Mononuclear cell (primary cell): ENCODE data around the gene SPART. TPM values are rescaled to one million over a fixed set of nuclear protein-coding genes. Genes with fewer than 3 reads are reported as not detected.

Experiments
- H3K27me3 ChIP-seq: 2 replicates; pipeline ENCODE4 v1.6.0; 2011; ENCODE audit warnings: low read length, control low read depth; ENCODE audit not compliant: insufficient read depth
- H3K4me1 ChIP-seq: 2 replicates; pipeline ENCODE4 v1.5.1; 2011; ENCODE audit warnings: mild to moderate bottlenecking, low read length, control low read depth; ENCODE audit not compliant: insufficient read depth
- H3K4me3 ChIP-seq: 2 replicates; pipeline ENCODE4 v1.5.1; 2011; ENCODE audit warnings: mild to moderate bottlenecking, low read length, moderate library complexity
- H3K9me3 ChIP-seq: 2 replicates; pipeline ENCODE4 v1.5.1; 2011; ENCODE audit warnings: low read depth, mild to moderate bottlenecking, control low read depth, low read length
- total RNA-seq: library from RNA; depleted of rRNA; stranded (reverse); fragments of >200 nt; gene quantifications from one replicate; pipeline ENCODE4 v1.2.3, GENCODE V29; 2012

Gene SPART, protein sequence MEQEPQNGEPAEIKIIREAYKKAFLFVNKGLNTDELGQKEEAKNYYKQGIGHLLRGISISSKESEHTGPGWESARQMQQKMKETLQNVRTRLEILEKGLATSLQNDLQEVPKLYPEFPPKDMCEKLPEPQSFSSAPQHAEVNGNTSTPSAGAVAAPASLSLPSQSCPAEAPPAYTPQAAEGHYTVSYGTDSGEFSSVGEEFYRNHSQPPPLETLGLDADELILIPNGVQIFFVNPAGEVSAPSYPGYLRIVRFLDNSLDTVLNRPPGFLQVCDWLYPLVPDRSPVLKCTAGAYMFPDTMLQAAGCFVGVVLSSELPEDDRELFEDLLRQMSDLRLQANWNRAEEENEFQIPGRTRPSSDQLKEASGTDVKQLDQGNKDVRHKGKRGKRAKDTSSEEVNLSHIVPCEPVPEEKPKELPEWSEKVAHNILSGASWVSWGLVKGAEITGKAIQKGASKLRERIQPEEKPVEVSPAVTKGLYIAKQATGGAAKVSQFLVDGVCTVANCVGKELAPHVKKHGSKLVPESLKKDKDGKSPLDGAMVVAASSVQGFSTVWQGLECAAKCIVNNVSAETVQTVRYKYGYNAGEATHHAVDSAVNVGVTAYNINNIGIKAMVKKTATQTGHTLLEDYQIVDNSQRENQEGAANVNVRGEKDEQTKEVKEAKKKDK
- total RNA-seq, result 30.6 TPM

DNA sequence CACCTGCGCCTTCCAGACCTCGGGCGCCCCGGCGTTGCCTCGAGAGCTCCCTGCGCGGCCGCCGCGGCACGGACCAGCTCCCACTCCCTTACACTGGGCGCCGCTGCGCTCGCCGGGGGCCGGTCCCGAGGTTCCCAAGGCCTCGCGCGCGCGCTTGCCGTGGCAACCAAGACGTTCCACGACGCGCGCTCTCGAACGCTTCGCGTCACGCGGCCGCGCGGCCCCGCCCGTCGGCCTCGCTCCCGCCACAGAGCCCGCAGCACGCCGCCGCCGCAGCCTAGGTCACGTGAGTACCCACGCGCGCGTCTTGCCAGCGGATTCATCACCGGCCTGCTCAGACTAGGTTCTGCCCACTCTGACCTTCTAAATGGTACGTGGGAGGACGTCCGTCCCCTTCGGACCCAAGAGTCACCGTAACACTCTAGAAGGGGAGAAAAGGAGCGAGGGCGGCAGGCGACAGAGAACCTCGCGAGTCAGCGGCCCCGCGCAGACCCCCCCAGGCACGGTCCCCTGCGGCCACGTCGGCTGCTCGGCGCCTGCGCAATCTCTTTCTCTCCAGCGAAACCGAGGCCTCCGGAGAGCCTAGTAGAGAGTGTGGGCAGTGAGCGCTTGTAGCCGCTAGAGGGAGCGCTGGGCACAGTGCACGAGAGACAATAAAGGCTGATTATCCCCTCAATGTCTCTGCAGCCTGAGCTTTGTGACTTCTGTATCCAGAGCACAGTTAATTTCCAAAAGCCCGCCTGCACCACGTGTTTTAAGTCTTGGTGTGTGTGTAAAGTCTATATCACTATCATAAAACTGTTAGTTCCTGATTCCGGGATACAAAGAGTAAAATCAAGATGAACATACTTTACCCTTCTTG is at the start of gene SPART:
Gene SPART (minus strand): TSS at position 173 of the 862 bp plus-strand sequence. CDS start 10,564 bp downstream, outside the sequence.
- H3K4me1 ChIP-seq, result peaks cover 27% of the 10 kb centered on the region

DNA sequence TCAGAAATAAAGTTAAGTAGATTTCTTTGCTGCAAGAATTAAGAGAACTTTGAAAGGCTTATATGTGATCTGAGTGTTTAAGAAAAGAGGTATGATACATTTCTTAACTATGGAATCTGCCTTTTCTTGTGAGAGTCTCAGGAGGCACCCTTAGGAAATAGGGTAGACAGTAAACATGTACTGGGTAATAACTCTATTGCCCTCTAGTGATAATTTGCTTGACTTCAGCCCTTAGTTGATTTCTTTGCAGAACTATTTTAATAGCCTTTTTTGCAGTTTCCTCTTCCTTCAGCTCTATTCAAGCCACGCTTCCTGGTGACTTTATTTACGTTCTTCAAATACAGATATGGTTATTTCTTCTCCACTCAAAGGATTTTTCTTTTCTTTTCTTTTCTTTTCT is 49.1 kb upstream of the SPART start:
- Histone ChIP-seq H3K4me3 (no peak overlapping the region), H3K27me3 (no peaks in the 10 kb centered on the region), H3K4me1 (no peaks in the 10 kb centered on the region), H3K9me3 (no peaks in the 10 kb centered on the region)

More for the DNA sequence above, at the start of gene SPART:
- Histone ChIP-seq H3K9me3 (no peaks in the 10 kb centered on the region), H3K27me3 (no peaks in the 10 kb centered on the region), H3K4me3 (peak within 1 kb of the TSS; percentile 74)

DNA sequence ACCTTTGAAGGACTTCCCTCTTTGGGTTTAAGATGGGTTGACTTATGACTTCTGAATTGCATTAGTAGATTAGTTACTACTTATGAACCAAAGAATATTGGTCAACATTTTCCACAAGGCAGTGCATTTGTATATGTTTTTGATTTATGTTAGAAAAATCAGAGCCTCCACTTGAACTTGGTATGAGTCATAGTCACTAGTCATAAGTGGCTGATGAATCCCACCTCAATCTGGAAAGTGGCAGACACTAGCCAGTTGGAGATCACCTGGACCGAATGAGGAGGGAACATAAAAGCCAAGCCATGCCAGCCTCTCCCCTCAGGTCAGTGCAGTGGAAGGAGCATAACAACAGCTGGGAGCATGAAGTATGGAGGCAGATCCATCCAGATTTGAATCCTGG is 39.3 kb upstream of the SPART start:
- Histone ChIP-seq H3K27me3 (no peaks in the 10 kb centered on the region), H3K9me3 (no peaks in the 10 kb centered on the region), H3K4me1 (no peaks in the 10 kb centered on the region), H3K4me3 (no peak overlapping the region)

DNA sequence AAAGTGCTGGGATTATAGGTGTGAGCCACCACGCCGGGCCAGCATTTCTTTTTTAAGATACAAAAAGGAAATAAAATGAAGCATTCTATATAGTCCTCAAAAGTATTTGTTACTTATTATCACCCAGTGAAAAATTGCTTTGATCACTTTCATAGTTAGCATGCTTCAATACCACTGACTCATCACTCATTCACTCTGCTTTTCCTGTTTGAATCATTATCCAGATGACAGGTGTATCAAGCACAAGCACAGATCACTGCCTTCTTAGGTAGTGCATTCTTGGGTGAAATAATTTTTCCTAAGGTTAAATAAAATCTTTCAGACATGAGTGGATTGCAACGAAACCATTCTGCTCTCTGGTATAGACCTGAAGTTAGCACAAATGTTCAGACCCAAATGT is 35.8 kb upstream of the SPART start:
- Histone ChIP-seq H3K4me3 (no peak overlapping the region), H3K4me1 (no peaks in the 10 kb centered on the region), H3K9me3 (no peaks in the 10 kb centered on the region), H3K27me3 (no peaks in the 10 kb centered on the region)

DNA sequence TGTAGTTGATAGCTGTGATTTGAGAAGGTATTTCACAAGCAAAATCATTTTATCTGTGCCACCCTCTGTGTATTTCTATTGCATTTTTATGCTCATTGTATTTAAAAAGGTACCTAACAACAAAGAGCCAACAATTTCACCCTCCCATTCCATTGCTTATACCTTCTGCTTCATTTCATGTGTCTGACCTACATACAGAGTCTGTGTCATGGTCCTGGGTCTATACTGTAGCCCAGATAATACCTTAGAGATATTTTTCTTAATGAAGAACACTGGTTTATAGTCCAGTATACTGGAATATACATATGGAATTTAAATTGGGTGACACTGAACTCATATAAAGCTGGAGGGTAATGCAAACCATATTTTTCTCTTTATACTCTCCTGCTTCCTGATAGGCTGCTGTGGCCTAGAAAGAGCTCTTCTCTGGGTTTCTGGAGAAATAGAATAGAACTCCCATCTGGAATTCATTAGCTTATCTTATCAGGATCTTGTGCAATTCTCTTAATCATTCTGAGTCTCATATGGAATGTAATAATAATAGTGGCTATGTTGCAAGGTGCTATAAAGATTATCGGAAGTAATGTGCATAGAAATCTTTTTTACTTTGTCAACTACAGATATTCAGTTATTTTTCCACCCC is 31.8 kb upstream of the SPART start:
- Histone ChIP-seq H3K9me3 (no peaks in the 10 kb centered on the region), H3K4me1 (no peaks in the 10 kb centered on the region), H3K4me3 (no peak overlapping the region)

DNA sequence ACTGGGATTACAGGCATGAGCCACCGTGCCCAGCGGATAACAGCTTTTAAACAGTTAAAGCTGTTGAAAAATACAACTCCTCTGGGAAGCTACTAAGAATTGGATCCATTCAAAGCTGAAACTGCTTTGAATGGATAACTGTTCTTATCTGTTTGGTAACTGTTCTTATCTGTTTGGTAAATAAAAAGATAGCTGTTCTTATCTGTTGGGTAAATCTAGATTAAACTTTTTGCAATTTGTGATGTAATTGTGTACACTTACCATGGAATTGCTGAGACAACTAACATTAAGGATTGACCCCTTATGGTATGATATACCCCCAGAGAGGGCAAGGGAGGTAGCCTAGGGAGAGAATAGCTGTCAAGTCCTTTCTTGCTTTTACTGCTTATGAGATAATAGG is 27.9 kb upstream of the SPART start:
- Histone ChIP-seq H3K9me3 (no peaks in the 10 kb centered on the region), H3K27me3 (no peaks in the 10 kb centered on the region), H3K4me3 (no peak overlapping the region), H3K4me1 (no peaks in the 10 kb centered on the region)

More for the DNA sequence above, 31.8 kb upstream of the SPART start:
- no peaks in the 10 kb centered on the region for H3K27me3 ChIP-seq

DNA sequence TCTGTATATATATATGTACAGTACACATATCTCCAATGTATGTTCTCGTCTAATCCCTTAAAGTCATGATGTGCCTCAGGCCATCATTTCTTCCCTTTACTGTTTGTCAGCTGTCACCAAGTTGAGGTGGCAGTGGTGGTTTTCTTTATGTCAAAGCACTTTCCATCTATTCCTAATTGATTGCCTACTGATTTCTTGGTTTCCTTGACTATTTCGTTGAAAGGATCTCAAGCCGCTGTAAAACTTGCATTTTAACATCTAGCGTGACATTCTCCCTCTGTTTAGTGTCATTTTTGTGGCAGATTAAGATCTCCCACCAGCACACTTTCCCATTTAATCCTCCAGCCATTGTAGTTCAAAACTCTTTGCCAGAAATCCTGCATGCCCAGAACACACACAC is 25.0 kb upstream of the SPART start:
- no peaks in the 10 kb centered on the region for H3K27me3 ChIP-seq
- no peaks in the 10 kb centered on the region for H3K4me1 ChIP-seq
- no peaks in the 10 kb centered on the region for H3K9me3 ChIP-seq
- no peak overlapping the region for H3K4me3 ChIP-seq

DNA sequence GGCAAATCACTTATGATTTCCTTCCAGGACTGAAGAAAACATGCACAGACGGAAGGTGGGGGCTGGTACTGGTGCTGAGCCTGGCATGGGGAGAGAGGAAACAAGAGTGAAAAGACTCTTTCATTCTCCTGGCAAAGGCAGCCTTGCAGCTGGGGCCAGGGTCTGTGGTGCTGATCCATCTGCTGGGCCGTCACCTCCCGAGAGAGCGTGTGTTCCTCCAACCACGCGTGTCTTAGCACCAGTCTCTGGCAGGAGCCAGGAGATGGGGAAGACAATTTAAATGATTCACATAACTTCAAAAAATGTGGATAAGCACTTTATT is 23.9 kb upstream of the SPART start:
- no peaks in the 10 kb centered on the region for H3K27me3 ChIP-seq
- no peaks in the 10 kb centered on the region for H3K4me1 ChIP-seq
- H3K9me3 ChIP-seq, result no peaks in the 10 kb centered on the region
- H3K4me3 ChIP-seq, result no peak overlapping the region

DNA sequence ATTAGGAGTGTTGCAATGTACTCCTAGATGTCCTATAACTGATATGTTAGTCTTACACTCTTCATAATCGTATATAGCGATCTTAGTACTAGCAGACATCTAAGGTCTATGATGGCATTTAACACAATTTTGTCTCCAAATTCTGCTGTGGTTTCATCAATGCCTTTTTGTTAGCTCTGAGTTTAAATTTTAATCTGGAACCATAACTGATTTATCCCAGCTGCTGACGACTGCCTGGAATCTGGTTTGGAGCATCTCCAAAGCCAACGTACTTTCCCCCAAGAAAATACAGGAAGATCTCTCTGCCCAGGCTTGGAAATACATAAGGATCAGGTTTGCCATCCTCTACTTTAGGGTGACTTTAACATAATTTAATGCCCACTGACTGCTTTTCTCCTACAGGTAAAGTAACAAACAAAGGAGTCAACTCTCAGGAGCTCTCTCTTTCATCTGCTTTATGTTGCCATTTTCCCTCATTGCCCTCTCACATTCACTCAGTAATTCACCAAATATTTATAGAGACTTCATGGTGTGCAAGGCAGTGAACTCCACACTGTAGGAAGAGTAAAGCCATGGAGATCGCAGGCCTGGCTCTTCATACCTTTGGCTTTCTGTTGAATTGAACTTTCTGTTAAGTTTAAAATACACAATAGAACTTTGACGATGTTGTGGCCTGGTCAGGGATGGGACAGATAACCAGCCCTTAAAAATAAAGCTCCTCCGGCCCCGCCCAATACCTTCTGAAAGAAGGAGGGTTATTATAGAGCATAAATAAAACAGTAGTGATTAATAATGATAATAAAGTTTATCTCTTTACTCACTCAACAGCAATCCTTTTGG is 23.3 kb upstream of the SPART start:
- no peak overlapping the region for H3K4me3 ChIP-seq

DNA sequence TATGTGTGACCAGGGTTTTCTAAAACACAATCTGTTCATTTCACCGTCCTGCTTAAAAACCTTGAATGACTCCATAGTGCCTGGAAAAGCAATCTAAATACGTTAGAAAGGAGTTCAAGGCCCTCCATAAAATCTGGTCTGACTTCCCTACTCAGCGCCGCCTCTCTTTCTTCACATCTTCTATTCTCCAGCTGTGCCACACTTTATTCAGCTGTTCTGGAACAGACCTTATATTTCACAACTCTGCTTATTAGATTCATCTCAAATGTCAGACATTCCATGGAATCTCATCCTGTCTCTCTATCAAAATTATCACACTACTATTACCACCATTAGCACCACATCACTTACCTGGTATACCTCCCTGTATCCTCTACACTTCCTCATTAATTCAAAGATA is 19.8 kb upstream of the SPART start:
- no peaks in the 10 kb centered on the region for H3K27me3 ChIP-seq
- H3K4me1 ChIP-seq, result no peaks in the 10 kb centered on the region
- H3K4me3 ChIP-seq, result no peak overlapping the region
- no peaks in the 10 kb centered on the region for H3K9me3 ChIP-seq

More for the DNA sequence above, 23.3 kb upstream of the SPART start:
- Histone ChIP-seq H3K9me3 (no peaks in the 10 kb centered on the region), H3K4me1 (no peaks in the 10 kb centered on the region), H3K27me3 (no peaks in the 10 kb centered on the region)

DNA sequence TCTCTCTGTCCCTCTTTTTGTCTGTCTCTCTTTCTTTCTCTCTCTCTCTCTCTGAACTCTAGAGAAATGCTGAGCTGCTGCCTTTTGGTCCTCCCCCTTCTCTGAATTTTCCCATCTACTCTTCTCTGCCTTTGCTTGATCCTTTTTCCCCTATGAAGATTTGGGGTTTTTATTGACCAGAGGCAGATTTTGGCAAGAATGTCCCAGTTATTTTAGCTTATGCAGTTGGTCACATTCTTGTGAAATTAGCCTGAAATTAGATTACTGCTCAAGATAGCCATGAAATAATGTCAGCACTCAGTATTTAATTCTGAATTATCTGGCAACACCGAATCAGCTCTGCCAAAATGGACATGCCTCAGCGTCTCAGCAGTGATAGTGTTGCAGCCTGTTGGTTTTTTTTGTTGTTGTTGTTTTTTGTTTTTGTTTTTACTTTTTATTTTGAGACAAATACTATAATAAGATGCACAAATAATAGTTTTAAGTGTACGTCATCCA is 17.2 kb upstream of the SPART start:
- H3K27me3 ChIP-seq, result no peaks in the 10 kb centered on the region
- H3K4me3 ChIP-seq, result no peak overlapping the region
- H3K4me1 ChIP-seq, result no peaks in the 10 kb centered on the region

DNA sequence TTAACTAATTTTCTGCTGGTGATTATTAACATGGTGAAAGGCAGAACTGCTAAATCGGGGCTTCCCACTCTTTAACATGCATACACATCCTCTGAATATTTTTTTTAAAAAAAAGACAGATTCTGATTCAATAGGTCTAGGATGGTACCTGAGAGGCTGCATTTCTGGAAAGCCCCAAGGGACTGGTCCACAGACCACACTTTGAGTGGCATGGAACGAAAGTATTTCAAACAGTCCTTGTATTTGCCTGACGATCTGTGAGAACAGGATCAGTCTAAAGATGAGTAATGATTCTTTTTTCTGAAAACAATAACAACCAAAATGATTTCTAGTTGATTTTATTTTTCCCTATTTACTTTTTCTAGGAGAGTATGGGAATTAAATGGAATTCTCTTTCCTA is 16.7 kb upstream of the SPART start:
- no peaks in the 10 kb centered on the region for H3K9me3 ChIP-seq
- no peaks in the 10 kb centered on the region for H3K27me3 ChIP-seq
- H3K4me1 ChIP-seq, result no peaks in the 10 kb centered on the region
- H3K4me3 ChIP-seq, result no peak overlapping the region

More for the DNA sequence above, 17.2 kb upstream of the SPART start:
- no peaks in the 10 kb centered on the region for H3K9me3 ChIP-seq

DNA sequence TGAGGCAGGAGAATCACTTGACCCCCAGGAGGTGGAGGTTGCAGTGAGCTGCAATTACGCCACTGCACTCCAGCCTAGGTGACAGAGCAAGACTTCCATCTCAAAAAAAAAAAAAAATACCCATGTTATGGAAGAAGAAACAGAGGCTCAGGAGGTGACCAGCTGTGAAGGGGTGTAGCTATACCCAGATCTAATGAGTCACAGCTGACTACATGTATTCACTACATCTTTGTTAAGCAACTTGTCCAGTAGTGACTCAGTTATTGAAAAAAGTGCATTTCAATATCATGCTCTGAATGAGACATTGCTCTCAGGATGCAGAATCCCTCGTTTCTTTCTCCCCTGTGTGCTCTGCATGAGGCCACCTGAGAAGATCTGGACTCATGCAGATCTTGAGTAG is 16.1 kb upstream of the SPART start:
- Histone ChIP-seq H3K4me3 (no peak overlapping the region), H3K4me1 (no peaks in the 10 kb centered on the region)

DNA sequence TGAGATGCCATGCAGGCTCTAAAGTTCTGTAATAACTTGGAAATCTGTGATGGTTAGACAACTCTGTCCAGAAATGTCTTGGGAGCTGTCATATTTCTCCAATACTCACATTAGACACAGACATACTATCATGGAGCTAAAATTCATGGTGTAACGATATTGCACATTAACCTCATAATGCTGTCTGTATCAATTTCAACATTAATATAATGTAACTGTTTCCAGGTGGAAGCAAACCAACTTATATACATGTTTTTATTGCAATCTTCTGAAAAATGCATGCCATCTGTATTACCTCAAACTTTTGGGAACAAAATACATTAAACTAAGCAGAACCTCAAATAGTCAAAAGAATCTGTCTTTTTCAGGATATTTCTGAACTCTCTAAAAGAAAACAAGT is 14.7 kb upstream of the SPART start:
- H3K4me3 ChIP-seq, result no peak overlapping the region
- no peaks in the 10 kb centered on the region for H3K9me3 ChIP-seq
- no peaks in the 10 kb centered on the region for H3K4me1 ChIP-seq
- no peaks in the 10 kb centered on the region for H3K27me3 ChIP-seq

More for the DNA sequence above, 16.1 kb upstream of the SPART start:
- H3K9me3 ChIP-seq, result no peaks in the 10 kb centered on the region
- H3K27me3 ChIP-seq, result no peaks in the 10 kb centered on the region
